Measurements from ENCODE around the gene GALNT9.

GRCh38 chr12:132156573-132157325, 172.6 kb downstream of the GALNT9 start:
- TF ChIP-seq CTCF (IDR thresholded peaks at IDR 0.05) (no peak), EZH2 (IDR thresholded peaks at IDR 0.05; ENCODE audit: borderline replicate concordance, insufficient read depth, low read depth, low read length, poor library complexity, severe bottlenecking) (no peak)

Measured in B cell (primary cell).